B cell (primary cell): Measurements from ENCODE around the gene ZNF592.

Experiments used
- EZH2 ChIP-seq: IDR thresholded peaks from 2 replicates; pipeline ENCODE4 v1.6.1; 2012; ENCODE audit warnings: borderline replicate concordance, low read depth, mild to moderate bottlenecking, moderate library complexity, low read length; ENCODE audit not compliant: insufficient read depth, poor library complexity, severe bottlenecking
- TF ChIP-seq, protein P1 (sequence below): fragments of 200-600 bp; IDR thresholded peaks from one replicate; pipeline ENCODE4 v1.8.0; 2022; ENCODE audit warnings: antibody characterized with exemption, mild to moderate bottlenecking

- TF ChIP-seq EZH2, result no peak
- TF ChIP-seq, protein P1, sequence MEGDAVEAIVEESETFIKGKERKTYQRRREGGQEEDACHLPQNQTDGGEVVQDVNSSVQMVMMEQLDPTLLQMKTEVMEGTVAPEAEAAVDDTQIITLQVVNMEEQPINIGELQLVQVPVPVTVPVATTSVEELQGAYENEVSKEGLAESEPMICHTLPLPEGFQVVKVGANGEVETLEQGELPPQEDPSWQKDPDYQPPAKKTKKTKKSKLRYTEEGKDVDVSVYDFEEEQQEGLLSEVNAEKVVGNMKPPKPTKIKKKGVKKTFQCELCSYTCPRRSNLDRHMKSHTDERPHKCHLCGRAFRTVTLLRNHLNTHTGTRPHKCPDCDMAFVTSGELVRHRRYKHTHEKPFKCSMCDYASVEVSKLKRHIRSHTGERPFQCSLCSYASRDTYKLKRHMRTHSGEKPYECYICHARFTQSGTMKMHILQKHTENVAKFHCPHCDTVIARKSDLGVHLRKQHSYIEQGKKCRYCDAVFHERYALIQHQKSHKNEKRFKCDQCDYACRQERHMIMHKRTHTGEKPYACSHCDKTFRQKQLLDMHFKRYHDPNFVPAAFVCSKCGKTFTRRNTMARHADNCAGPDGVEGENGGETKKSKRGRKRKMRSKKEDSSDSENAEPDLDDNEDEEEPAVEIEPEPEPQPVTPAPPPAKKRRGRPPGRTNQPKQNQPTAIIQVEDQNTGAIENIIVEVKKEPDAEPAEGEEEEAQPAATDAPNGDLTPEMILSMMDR, result no peak
Observed at GRCh38 chr15:84736375-84736774, 12.0 kb upstream of the ZNF592 start.
